ENCODE measurements around the gene TRAPPC12.
"Not testable (repeated sequence)": the region's sequence is repeated elsewhere in the genome, so short reads cannot be mapped to it uniquely, and the experiment has no call there.

TRAPPC12 gene

DNA sequence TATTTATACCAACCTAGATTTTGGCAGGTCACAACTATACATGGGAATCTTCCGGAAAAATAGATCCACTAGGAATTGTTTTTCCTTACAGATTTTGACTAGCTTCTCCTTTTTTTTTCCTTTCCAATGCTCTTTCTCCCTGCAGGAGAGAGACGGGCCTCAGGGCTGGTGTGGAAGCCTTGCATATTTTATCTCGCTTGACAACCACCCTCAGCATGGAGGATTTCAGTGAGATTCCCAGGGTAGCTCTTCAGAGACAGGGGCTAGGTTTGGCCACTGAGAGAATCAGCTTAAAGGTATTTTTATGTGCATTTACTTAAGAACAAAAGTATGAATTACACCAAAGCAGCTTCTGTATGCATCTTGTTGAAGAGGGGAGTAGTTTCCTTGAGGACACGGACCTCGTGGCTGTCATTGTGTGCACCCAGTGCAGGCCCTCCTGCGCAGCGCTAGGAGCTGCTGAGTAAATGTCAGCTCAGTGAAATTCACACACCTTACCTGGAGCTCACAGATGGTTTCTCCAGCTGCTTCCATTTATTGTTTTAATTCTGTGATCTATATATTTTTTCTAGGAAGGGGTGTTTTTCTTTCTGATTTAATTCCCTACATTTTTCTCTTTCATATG lies 54.4 kb downstream of the TRAPPC12 start:
- DNase-seq = no peak

GRCh38 chr2:3434654-3435053 lies 55.2 kb downstream of the TRAPPC12 start:
- no peak for DNase-seq

DNA sequence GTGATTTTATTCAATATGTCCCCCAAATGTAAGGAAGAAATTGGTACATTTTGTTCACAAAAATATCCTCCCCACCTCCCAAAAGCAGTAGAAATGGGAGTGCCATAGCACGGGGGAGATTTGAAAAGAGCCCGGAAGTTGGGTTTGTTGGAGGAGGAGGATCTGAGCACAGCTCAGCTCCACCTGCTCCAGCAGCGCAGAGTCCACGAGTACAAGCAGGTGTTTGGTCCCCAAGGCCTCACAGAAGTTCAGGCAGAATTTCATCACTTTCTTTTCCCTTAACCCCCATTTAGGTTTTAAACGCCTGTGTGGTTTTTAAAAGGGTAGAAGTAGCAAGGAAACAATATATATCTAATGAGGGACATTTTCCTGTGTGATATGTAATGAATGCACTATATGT lies 56.0 kb downstream of the TRAPPC12 start:
- no peak for DNase-seq

DNA sequence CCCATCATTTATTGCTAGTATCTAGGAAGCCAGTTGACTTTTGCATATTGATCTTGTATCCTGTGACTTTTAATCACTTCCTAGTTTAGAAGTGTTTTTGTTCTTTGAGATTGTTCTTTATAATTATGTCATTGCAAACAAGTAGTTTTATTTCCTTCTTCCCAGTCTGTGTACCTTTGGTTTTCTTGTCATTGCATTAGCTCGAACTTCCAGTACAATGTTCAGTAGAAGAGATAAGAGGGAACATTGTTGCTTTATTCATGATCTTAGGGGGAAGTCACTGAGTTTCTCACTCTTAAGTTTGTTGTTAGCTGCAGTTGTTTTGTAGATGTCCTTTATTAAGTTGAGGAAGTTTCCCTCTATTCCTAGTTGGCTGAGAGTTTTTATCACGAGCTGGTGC lies 61.0 kb downstream of the TRAPPC12 start:
- DNase-seq = no peak

DNA sequence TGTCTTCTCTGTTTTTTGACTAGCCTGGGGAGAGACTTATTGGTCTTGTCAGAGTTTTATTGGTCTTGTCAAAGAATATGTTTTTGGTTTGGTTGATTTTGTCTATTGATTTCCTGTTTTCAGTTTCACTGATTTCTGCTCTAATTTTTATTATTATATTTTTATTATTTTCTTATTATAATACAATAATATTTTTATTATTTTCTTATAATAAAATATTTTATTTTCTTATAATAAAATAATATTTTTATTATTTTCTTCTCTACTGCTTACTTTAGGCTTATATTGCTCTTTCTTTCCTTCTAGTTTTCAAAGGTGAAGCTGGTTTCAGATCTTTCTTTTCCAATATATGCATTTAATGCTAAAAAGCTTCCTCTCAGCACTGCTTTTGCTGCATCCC lies 62.0 kb downstream of the TRAPPC12 start:
- no peak for DNase-seq

- no peak for DNase-seq
These were observed 62.7 kb downstream of the TRAPPC12 start for GRCh38 chr2:3442185-3442584.

DNA sequence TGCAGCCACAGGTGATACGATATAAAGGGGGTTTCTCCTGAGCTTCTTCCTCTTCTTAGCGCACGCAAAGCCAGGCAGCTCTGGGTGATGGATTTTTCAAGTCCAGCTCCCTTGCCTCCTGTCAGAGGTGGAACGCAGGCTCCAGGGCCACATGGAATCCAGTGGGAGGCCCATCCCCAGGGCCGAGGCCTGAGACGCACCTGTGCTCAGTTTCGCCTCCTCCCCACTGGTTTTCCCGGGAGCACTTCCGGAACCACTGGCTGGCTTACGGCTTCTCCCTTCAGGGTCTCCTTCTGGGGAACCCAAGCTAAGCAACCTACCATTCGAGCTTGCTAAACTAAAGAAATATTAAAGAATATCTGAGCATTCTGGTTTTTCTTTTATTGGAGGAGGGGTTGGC lies 63.6 kb downstream of the TRAPPC12 start:
- DNase-seq = no peak

DNA sequence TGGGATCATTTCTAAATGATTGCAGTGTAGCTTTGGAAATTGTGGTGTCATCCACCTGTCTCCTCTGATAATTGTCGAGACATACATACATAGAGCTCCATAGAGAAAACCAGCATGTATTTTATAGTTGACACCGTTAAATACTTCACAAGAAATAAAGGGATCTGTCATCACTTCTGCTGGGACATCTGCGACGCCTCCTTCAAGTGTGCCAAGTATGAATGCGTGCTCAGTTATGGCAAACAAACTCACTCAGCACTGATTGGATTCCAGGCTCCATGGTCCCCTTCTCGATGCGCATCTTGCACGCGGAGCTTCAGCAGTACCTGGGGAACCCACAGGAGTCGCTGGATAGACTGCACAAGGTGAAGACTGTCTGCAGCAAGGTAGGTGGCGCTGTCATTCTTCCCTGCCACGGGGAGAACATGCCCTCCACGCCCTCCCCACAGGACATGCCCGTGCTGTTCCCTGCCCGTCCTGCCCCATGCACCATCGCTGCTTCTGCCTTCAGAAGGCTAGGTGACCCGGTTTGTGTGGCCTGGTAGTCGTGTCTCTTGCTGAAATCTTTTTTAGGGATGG lies 64.1 kb downstream of the TRAPPC12 start:
- DNase-seq = no peak

GRCh38 chr2:3445891-3446290 lies 66.4 kb downstream of the TRAPPC12 start:
- DNase-seq = no peak

DNA sequence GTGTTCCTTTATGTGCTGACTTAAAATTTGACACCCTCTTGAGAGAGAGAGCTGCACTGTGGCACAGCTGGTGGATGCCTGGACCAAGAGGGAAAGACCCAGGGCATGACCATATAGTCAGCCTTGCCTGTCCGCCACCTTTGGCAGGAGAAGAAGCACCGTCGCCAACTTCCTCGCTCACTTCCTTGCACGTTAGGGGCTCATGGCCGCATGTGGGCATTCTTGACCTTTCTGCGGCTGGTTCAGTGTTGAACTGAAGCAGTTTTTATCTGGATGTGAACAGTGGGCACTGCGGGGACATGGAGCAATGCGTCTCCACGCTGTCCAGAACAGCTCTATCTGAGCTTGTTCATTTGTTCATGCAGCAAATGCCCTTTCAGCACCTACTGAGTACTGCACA lies 66.9 kb downstream of the TRAPPC12 start:
- no peak for DNase-seq

- DNase-seq = not testable (repeated sequence)
These were observed 67.7 kb downstream of the TRAPPC12 start for GRCh38 chr2:3447186-3447585.

DNA sequence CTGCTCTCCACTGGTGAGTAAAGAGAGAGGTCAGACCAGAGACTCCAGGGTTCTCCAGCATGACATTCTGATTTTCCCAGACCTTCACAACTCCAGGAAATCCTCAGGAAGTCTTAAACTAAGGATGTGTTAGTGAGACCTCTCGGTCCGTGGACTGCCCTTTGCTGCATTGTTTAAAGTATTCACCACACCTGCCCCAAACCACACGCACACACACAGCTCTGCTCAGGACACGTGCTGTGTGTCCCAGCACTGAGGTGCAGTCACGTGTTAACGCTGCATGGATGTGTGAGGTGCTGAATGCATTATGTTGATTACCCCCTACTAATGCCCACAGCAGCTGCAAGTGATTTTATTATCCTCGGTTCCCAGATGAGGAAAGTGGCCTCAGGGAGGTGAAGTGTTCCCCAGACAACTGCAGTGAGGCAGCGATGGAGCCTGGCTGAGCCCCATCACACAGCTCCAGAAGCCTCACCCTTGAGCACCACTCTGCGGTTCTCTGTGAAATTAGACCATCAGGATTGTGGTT lies 68.4 kb downstream of the TRAPPC12 start:
- DNase-seq = no peak

DNA sequence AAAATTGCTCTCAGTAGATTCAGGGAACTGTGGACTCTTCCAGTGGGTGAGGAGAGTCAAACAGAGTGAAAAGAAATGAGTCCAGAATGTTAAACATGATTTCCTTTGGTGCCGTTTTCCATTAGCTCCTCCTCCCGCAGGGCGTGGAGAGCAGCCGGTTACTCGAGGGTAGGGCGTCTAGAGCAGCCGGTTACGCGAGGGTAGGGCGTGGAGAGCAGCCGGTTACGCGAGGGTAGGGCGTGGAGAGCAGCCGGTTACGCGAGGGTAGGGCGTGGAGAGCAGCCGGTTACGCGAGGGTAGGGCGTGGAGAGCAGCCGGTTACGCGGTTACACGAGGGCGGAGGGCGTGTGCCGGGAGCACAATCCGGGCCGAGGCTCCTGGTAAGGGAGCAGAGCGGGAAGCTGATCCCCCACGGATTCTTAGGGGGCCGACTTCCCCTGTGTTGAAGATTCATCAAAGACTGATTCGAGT lies 69.0 kb downstream of the TRAPPC12 start:
- not testable (repeated sequence) for DNase-seq

DNA sequence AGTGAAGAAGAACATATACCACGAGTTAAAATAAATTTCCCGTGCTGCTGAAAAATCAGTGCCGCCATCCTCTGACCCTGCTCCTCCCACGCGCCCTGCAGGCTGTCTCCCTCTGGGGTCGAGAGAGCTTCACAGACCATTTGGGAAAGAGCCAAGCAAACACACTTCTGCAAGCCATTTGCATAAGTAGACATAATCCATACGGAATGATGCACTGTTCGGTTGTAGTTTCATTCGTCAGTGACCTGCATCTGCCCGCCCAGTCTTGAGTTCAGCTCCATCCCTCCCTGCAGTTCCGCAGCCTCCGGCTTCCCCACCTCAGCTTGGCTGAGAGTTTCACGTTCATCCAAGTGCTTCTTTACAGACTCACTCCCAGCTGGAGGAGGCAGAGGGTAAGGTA lies 69.6 kb downstream of the TRAPPC12 start:
- DNase-seq = no peak

GRCh38 chr2:3449936-3450335 lies 70.4 kb downstream of the TRAPPC12 start:
- no peak for DNase-seq

- no peak for DNase-seq
These were observed 71.0 kb downstream of the TRAPPC12 start for GRCh38 chr2:3450385-3451010.

- DNase-seq = no peak
These were observed 71.7 kb downstream of the TRAPPC12 start for GRCh38 chr2:3451169-3451568.

GRCh38 chr2:3451926-3452671 lies 72.6 kb downstream of the TRAPPC12 start:
- no peak for DNase-seq

DNA sequence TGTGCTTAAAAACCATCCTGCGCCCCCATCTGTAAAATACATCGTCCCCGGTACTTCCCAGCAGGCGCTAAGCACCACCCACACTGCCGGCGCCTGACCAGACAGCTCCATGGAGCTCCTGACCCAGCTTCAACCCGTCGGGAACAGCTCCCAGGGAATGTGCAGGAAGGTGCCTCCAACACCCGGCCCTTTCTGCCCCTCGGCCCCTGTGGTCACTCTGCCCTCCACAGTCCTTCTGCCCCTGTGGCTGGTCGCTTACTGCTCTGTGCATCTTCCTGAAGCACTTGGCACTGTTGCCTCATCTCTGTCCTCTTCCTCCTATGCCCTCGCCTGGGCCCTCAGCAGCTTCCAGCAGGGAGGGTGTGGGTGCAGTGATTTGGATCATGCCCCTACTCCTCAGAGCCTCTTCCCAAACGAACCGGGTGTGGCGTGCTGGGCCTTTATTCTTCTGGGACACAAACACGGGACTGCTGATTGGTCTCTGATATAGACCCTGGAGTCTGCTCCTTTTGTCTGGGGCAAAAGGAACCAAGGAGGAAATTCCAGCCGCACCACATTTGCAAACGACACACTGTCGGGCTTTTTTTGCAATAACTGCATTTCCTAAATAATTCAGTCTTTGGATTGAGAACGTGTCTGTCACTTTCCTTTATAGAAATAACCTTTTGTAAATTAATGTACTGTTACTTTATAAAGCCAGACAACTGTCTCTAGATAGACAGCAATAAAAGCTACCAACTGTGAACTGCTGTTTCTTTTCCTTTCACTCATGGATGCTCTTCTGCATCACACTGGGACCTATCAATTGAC lies 73.9 kb downstream of the TRAPPC12 start:
- DNase-seq = no peak

GRCh38 chr2:3454005-3454404 lies 74.5 kb downstream of the TRAPPC12 start:
- not testable (repeated sequence) for DNase-seq

GRCh38 chr2:3454802-3455201 lies 75.3 kb downstream of the TRAPPC12 start:
- no peak for DNase-seq

DNA sequence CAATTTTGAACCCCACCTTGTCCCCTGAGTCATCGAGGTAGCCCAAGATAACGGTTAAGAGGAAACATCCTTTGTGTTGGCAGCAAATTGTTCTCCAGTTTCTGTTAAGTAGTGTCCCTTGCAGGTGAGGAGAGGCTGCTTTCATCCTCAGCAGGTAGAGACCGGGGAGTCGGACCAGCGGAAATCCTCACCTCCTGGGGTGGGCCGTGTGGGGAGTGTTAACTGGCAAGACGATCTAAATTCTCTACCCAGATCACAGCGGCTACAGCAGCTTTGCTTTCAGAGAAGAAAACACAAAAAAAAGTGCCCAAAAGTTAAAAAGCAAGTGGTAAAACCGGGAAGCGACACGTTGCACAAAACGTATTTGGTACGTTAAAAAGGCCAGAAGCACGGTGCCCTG lies 76.6 kb downstream of the TRAPPC12 start:
- DNase-seq = no peak
